ENCODE measurements around the gene SYPL1.

GRCh38 chr7:106082087-106082854 lies 29.8 kb downstream of the SYPL1 start:
- TF ChIP-seq CTCF (IDR thresholded peaks at IDR 0.05) (no peak), POLR2A (IDR thresholded peaks at IDR 0.05) (no peak)

All from thyroid gland (tissue), 4 donors.